MM.1S (cell line): Measurements from ENCODE around the gene OR9Q1.

Experiments used
- EZH2phosphoT487 ChIP-seq: fragments of 300-600 bp; sonication (generic); IDR thresholded peaks from 2 replicates; pipeline ENCODE4 v1.6.1; 2018; ENCODE audit warnings: antibody characterized with exemption, low read length
- TF ChIP-seq, protein P1 (sequence below): fragments of 300-600 bp; sonication (generic); IDR thresholded peaks from 2 replicates; pipeline ENCODE4 v1.5.1; 2016; ENCODE audit warnings: antibody characterized with exemption, low read length, mixed read lengths

DNA sequence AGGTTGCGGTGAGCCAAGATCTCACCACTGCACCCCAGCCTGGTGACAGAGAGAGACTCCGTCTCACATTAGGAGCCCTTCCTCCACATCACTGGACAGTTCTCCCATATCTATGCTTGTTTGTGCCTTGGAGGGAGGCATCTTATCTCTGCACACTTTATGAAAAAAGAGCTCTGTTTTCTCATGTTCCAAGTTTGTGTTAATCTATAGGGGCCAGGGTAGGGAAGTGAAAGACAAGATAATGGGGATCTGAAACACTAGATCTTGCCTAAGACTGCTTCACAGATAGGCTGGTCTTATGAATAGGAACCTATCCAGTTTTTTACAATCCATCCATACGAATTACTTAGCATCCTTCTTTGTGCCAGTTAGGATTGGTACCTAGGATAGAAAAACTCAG lies 24.1 kb downstream of the OR9Q1 start:
- no peak for TF ChIP-seq EZH2phosphoT487
- TF ChIP-seq, protein P1, sequence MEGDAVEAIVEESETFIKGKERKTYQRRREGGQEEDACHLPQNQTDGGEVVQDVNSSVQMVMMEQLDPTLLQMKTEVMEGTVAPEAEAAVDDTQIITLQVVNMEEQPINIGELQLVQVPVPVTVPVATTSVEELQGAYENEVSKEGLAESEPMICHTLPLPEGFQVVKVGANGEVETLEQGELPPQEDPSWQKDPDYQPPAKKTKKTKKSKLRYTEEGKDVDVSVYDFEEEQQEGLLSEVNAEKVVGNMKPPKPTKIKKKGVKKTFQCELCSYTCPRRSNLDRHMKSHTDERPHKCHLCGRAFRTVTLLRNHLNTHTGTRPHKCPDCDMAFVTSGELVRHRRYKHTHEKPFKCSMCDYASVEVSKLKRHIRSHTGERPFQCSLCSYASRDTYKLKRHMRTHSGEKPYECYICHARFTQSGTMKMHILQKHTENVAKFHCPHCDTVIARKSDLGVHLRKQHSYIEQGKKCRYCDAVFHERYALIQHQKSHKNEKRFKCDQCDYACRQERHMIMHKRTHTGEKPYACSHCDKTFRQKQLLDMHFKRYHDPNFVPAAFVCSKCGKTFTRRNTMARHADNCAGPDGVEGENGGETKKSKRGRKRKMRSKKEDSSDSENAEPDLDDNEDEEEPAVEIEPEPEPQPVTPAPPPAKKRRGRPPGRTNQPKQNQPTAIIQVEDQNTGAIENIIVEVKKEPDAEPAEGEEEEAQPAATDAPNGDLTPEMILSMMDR: no peak
